K562 (cell line): ENCODE measurements around the gene DLG4.

ENCODE experiments used
- ESRRA ChIP-seq: fragments of 450-650 bp; IDR thresholded peaks from 2 replicates; pipeline ENCODE4 v1.6.1; 2014; ENCODE audit warnings: low read depth, mild to moderate bottlenecking, moderate library complexity, borderline replicate concordance
- GATAD2B ChIP-seq: fragments of 450-650 bp; IDR thresholded peaks from 2 replicates; pipeline ENCODE4 v1.6.1; 2017; ENCODE audit warnings: mild to moderate bottlenecking, borderline replicate concordance
- HDAC2 ChIP-seq: fragments of 450-650 bp; IDR thresholded peaks from 2 replicates; pipeline ENCODE4 v1.6.1; 2016; ENCODE audit warnings: mild to moderate bottlenecking
- HNRNPL ChIP-seq: fragments of 200-400 bp; formaldehyde crosslinking; IDR thresholded peaks from 2 replicates; pipeline ENCODE4 v1.6.1; 2017; ENCODE audit warnings: low read depth, mild to moderate bottlenecking, low read length
- KDM5B ChIP-seq: fragments of 200-600 bp; sonication (generic); IDR thresholded peaks from 2 replicates; pipeline ENCODE4 v1.6.1; 2012; ENCODE audit warnings: low read depth, mild to moderate bottlenecking, moderate library complexity, low read length, control low read depth, inconsistent platforms; ENCODE audit not compliant: insufficient replicate concordance
- POLR2A ChIP-seq: fragments of 450-650 bp; conservative IDR thresholded peaks from 2 replicates; pipeline ENCODE4 v1.6.1; 2016
- SNRNP70 ChIP-seq: fragments of 200-400 bp; formaldehyde crosslinking; optimal IDR thresholded peaks from 2 replicates; pipeline ENCODE3; 2017; ENCODE audit warnings: low read depth, low read length
- SPI1 ChIP-seq: IDR thresholded peaks from 2 replicates; pipeline ENCODE4 v1.6.1; 2011; ENCODE audit warnings: low read depth, low read length, control low read depth, borderline replicate concordance
- ZFP36 ChIP-seq: fragments of 150-350 bp; IDR thresholded peaks from 2 replicates; pipeline ENCODE4 v1.6.1; 2018; ENCODE audit warnings: low read length, low read depth; ENCODE audit not compliant: partially characterized antibody
- TF ChIP-seq, protein P1 (sequence below): sonication (generic); formaldehyde crosslinking; IDR thresholded peaks from 2 replicates; pipeline ENCODE4 v1.5.0; 2020; ENCODE audit warnings: missing genetic modification reagents
- TF ChIP-seq, protein P2 (sequence below), 3 experiments: IDR thresholded peaks in 2 of 3; conservative IDR thresholded peaks in 1 of 3; 2 replicates each; pipeline ENCODE4 v1.5.1; 2011 to 2012; ENCODE audit warnings: low read length in 3 of 3, mild to moderate bottlenecking in 3 of 3, control low read depth in 2 of 3, improper control_type of control experiment in 1 of 3, inconsistent platforms in 1 of 3, low read depth in 1 of 3, mixed read lengths in 1 of 3, moderate library complexity in 1 of 3; ENCODE audit not compliant: insufficient read depth in 2 of 3

DNA sequence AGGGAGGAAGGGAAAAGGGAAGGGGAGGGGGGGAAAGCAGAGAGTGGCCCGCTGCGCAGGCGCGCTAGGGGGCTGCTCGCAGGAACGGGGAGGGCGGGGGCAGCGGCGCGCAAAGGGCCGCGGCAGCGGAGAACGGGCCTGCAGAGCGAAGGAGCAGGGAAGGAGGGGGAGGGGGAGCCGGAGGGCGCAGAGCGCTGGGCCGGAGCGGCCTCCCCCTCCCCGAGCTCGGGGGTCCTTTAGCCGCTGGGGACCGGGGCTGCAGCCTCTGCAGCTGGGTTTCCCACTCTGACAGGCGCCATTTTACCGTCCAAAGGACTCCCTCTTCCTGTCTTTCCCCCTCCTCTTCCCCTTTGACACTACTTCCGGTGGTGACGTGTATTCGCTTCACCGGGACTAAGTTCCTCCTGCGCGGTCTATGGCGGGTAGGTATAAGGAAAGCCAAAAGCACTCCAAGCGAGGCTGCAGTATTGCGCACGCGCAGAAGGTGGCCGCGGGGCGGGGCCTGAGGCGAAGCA, 32.1 kb upstream of the DLG4 start, which contains the start of gene CTDNEP1:
- TF ChIP-seq KDM5B: no peak
- no peak for TF ChIP-seq GATAD2B
- TF ChIP-seq ESRRA: no peak
- no peak for TF ChIP-seq HDAC2
- no peak for TF ChIP-seq SNRNP70
- TF ChIP-seq HNRNPL: no peak
- TF ChIP-seq POLR2A: no peak
- TF ChIP-seq, protein P1, sequence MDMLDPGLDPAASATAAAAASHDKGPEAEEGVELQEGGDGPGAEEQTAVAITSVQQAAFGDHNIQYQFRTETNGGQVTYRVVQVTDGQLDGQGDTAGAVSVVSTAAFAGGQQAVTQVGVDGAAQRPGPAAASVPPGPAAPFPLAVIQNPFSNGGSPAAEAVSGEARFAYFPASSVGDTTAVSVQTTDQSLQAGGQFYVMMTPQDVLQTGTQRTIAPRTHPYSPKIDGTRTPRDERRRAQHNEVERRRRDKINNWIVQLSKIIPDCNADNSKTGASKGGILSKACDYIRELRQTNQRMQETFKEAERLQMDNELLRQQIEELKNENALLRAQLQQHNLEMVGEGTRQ: no peak
- TF ChIP-seq SPI1: peak; percentile 82
- TF ChIP-seq, protein P2, sequence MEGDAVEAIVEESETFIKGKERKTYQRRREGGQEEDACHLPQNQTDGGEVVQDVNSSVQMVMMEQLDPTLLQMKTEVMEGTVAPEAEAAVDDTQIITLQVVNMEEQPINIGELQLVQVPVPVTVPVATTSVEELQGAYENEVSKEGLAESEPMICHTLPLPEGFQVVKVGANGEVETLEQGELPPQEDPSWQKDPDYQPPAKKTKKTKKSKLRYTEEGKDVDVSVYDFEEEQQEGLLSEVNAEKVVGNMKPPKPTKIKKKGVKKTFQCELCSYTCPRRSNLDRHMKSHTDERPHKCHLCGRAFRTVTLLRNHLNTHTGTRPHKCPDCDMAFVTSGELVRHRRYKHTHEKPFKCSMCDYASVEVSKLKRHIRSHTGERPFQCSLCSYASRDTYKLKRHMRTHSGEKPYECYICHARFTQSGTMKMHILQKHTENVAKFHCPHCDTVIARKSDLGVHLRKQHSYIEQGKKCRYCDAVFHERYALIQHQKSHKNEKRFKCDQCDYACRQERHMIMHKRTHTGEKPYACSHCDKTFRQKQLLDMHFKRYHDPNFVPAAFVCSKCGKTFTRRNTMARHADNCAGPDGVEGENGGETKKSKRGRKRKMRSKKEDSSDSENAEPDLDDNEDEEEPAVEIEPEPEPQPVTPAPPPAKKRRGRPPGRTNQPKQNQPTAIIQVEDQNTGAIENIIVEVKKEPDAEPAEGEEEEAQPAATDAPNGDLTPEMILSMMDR (IDR thresholded peaks at IDR 0.05 in 2 of 3, conservative IDR thresholded peaks at IDR 0.05 in 1 of 3; ENCODE audit: insufficient read depth in 2 of 3, low read depth in 1 of 3, low read length in 3 of 3): no peak
- no peak for TF ChIP-seq ZFP36
